Brain microvascular endothelial cell (primary cell): ENCODE results near the gene CCDC187.
"Not testable (repeated sequence)": the region's sequence is repeated elsewhere in the genome, so short reads cannot be mapped to it uniquely, and the experiment has no call there.

ENCODE experiments used
- DNase-seq: peaks from one replicate; pipeline ENCODE4 v3.0.0-alpha.2; 2020
- H3K27ac ChIP-seq: fragments of 250-450 bp; sonication (Bioruptor Pico); 2 replicates; pipeline ENCODE4 v1.5.1; 2020; ENCODE audit warnings: mild to moderate bottlenecking, moderate library complexity
- H3K27me3 ChIP-seq: fragments of 250-450 bp; sonication (Bioruptor Pico); replicated peaks from 2 replicates; pipeline ENCODE4 v1.5.1; 2020; ENCODE audit warnings: mild to moderate bottlenecking
- H3K36me3 ChIP-seq: fragments of 250-450 bp; sonication (Bioruptor Pico); replicated peaks from 2 replicates; pipeline ENCODE4 v1.5.1; 2020; ENCODE audit warnings: mild to moderate bottlenecking
- H3K4me3 ChIP-seq: 2 replicates; pipeline ENCODE4 v1.5.1; 2011; ENCODE audit warnings: low read depth, mild to moderate bottlenecking, control low read depth, low read length, moderate library complexity
- CTCF ChIP-seq: IDR thresholded peaks from 2 replicates; pipeline ENCODE4 v1.5.1; 2011; ENCODE audit warnings: low read depth, mild to moderate bottlenecking, moderate library complexity, low read length, control low read depth, inconsistent platforms; ENCODE audit errors: missing control alignments
- in situ Hi-C: cut with HindIII; loops from 2 replicates; pipeline ENCODE4 v1.10.0; 2017; ENCODE audit warnings: low sequenced_read_pairs, low pct_ligation_motif_present

CCDC187 gene

GRCh38 chr9:136239135-136239982, 64.5 kb downstream of the CCDC187 start:
- peaks cover 7% of the 10 kb centered on the region for H3K36me3 ChIP-seq
- H3K27me3 ChIP-seq = no peaks in the 10 kb centered on the region
- TF ChIP-seq CTCF = no peak
- H3K27ac ChIP-seq = no peak overlapping the region
- H3K4me3 ChIP-seq = no peak overlapping the region
- in situ Hi-C loops = no loop called here
- DNase-seq = no peak

- no peak overlapping the region for H3K27ac ChIP-seq
- TF ChIP-seq CTCF = no peak
- no peak overlapping the region for H3K4me3 ChIP-seq
- no peaks in the 10 kb centered on the region for H3K27me3 ChIP-seq
- peaks cover 7% of the 10 kb centered on the region for H3K36me3 ChIP-seq
- in situ Hi-C loops = no loop called here
- DNase-seq = no peak
Measured at GRCh38 chr9:136238342-136238732, 65.6 kb downstream of the CCDC187 start.

- Histone ChIP-seq H3K4me3 (no peak overlapping the region), H3K27ac (no peak overlapping the region), H3K36me3 (peaks cover 7% of the 10 kb centered on the region), H3K27me3 (no peaks in the 10 kb centered on the region)
- in situ Hi-C loops = no loop called here
- TF ChIP-seq CTCF = no peak
- no peak for DNase-seq
Measured at GRCh38 chr9:136237486-136238341, 66.2 kb downstream of the CCDC187 start.

- H3K4me3 ChIP-seq, H3K27ac ChIP-seq, in situ Hi-C loops, H3K27me3 ChIP-seq, DNase-seq, H3K36me3 ChIP-seq: not testable (repeated sequence)
Measured at GRCh38 chr9:136236471-136237410, 67.2 kb downstream of the CCDC187 start.

- no peak overlapping the region for H3K4me3 ChIP-seq
- peaks cover 7% of the 10 kb centered on the region for H3K36me3 ChIP-seq
- H3K27me3 ChIP-seq = no peaks in the 10 kb centered on the region
- in situ Hi-C loops = no loop called here
- no peak for DNase-seq
- H3K27ac ChIP-seq = no peak overlapping the region
- no peak for TF ChIP-seq CTCF
Measured at GRCh38 chr9:136235709-136236455, 68.0 kb downstream of the CCDC187 start.
